ENCODE data around the gene SPDYE2.
"Not testable (repeated sequence)": the region's sequence is repeated elsewhere in the genome, so short reads cannot be mapped to it uniquely, and the experiment has no call there.

DNA sequence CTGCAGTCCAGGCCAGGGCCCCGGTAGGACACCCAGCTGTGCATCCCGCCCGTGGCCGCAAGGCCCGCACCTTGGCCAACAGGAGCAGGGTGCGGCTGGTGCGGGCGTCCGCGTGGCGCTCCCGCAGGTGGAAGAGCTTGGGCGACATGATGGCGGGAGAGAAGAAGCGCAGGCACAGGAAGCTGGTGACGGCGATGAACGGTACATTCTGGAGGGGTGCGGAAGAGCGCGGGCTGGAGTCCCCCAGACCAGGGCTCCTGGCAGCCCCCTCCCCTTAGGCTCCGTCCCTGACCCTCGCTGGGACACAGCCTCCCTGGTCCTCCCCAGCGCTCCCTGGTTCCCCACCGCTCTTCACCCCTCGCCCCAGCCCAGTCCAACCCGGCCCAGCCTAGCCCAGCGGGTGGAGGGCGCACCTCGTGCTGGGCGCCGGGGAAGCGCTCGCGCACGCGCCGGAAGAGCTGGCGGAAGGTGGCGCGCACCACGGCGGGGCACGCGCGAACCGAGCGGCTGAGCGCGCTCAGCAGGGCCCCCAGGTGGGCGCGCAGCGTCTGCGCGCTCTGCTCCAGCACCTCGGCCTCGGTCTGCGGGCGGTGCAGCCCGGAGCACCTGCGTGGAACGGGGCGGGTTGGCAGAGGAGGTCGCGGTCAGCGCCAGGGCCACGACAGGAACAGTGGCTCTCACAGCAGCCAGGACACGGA is 42.8 kb downstream of the SPDYE2 start:
- TF ChIP-seq, protein P1, sequence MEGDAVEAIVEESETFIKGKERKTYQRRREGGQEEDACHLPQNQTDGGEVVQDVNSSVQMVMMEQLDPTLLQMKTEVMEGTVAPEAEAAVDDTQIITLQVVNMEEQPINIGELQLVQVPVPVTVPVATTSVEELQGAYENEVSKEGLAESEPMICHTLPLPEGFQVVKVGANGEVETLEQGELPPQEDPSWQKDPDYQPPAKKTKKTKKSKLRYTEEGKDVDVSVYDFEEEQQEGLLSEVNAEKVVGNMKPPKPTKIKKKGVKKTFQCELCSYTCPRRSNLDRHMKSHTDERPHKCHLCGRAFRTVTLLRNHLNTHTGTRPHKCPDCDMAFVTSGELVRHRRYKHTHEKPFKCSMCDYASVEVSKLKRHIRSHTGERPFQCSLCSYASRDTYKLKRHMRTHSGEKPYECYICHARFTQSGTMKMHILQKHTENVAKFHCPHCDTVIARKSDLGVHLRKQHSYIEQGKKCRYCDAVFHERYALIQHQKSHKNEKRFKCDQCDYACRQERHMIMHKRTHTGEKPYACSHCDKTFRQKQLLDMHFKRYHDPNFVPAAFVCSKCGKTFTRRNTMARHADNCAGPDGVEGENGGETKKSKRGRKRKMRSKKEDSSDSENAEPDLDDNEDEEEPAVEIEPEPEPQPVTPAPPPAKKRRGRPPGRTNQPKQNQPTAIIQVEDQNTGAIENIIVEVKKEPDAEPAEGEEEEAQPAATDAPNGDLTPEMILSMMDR (IDR thresholded peaks at IDR 0.05) = not testable (repeated sequence)
- not testable (repeated sequence) for TF ChIP-seq ZFX (IDR thresholded peaks at IDR 0.05; ENCODE audit: borderline replicate concordance)
